GM21528 (cell line): ENCODE results near the gene PLEKHG7.
"Not testable (repeated sequence)": the region's sequence is repeated elsewhere in the genome, so short reads cannot be mapped to it uniquely, and the experiment has no call there.

ENCODE experiments used
- ATAC-seq: cut with Tn5 transposase; IDR thresholded peaks from one replicate; pipeline ENCODE4 v1.9.1; 2021; ENCODE audit warnings: mild to moderate bottlenecking, moderate library complexity; ENCODE audit not compliant: unreplicated experiment, low FRiP score

PLEKHG7 gene

GRCh38 chr12:92786045-92786444 is 83.3 kb downstream of the PLEKHG7 start:
- no peak for ATAC-seq

GRCh38 chr12:92794356-92794755 is 91.6 kb downstream of the PLEKHG7 start:
- ATAC-seq = not testable (repeated sequence)

- no peak for ATAC-seq
These were observed 92.0 kb downstream of the PLEKHG7 start for GRCh38 chr12:92794814-92795213.

GRCh38 chr12:92796650-92797049 is 93.9 kb downstream of the PLEKHG7 start:
- ATAC-seq = no peak

GRCh38 chr12:92802906-92803305 is 100.1 kb downstream of the PLEKHG7 start:
- ATAC-seq = no peak

GRCh38 chr12:92803903-92804302 is 101.1 kb downstream of the PLEKHG7 start:
- no peak for ATAC-seq

- peak; percentile 83 for ATAC-seq
These were observed 107.6 kb downstream of the PLEKHG7 start for GRCh38 chr12:92810370-92810769.

GRCh38 chr12:92814584-92814983 is 111.8 kb downstream of the PLEKHG7 start:
- ATAC-seq = no peak

GRCh38 chr12:92821142-92821541 is 118.4 kb downstream of the PLEKHG7 start:
- no peak for ATAC-seq
